AG09309 (cell line): ENCODE measurements around the gene NOVA1.

Experiments
- DNase-seq: peaks from one replicate; pipeline ENCODE4 v3.0.0-alpha.2; 2010; ENCODE audit warnings: low read depth
- H3K4me3 ChIP-seq: 2 replicates; pipeline ENCODE4 v1.5.1; 2011; ENCODE audit warnings: mild to moderate bottlenecking, low read depth, low read length, moderate library complexity; ENCODE audit not compliant: control insufficient read depth
- CTCF ChIP-seq: IDR thresholded peaks from 2 replicates; pipeline ENCODE4 v1.5.1; 2011; ENCODE audit warnings: mild to moderate bottlenecking, low read depth, low read length, inconsistent platforms; ENCODE audit not compliant: insufficient read depth, control insufficient read depth; ENCODE audit errors: missing control alignments

Gene NOVA1

GRCh38 chr14:26398616-26399015, 199.2 kb downstream of the NOVA1 start:
- H3K4me3 ChIP-seq = no peak overlapping the region
- DNase-seq = no peak
- TF ChIP-seq CTCF = no peak
